ENCODE results near the gene ADGRF1.
"Not testable (repeated sequence)": the region's sequence is repeated elsewhere in the genome, so short reads cannot be mapped to it uniquely, and the experiment has no call there.

ADGRF1 gene

GRCh38 chr6:47061309-47062300 is 19.5 kb upstream of the ADGRF1 start:
- FAIRE-seq (no peak), DNase-seq (ENCODE audit: low spot score) (no peak)

DNA sequence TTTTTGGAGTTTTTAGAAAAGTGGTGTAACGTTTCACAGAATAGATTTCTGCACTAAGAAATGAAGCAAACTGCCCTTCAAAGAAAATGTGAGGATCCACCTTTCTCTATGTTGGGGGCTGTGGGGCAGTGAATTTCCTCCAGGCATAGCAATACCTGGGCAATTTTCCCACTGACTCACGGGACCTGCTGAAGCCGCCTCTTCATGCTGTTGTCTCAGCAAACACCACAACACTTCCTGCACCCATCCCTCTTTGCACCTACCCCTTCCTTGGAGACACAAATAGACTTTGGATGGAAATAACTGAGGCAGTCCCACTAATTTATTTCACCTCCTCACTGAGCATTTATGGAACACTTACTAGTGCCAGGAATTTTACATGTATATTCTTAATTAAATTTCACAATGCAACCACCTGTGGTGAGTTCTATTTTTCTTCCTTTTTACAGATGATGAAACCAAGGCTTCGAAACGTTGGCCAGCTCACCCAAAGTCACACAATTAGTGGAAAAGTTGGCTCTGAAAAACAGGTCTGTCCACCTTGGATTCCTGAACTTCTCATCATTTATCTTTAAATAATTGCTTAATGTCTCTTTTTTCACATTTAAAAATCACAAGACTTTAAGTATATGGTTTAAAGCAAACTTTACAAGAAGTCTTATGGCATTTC is 17.2 kb upstream of the ADGRF1 start:
- FAIRE-seq (no peak), DNase-seq (ENCODE audit: low spot score) (no peak)

- DNase-seq (ENCODE audit: low spot score) (peak; percentile 51), FAIRE-seq (peak; percentile 30)
Observed at GRCh38 chr6:47057830-47058540, 15.9 kb upstream of the ADGRF1 start.

DNA sequence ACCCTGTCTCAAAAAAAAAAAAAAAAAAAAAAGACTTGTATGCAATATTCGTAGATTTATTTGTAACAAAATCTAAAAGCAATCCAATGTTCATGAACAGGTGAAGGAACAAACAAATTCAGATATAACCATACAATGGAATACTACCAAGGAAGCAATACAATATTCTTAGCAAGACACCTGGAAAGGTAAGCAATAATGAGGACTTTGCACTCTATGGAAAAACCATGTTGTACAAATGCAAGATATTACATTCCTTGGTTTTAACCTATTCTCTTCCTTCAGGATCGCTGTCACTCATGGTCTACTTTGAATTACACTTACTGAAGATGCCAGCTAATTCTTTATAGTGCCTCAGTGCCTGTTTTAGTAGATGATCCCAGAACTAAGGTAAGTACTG is 14.7 kb upstream of the ADGRF1 start:
- DNase-seq (ENCODE audit: low spot score): no peak
- FAIRE-seq: no peak

DNA sequence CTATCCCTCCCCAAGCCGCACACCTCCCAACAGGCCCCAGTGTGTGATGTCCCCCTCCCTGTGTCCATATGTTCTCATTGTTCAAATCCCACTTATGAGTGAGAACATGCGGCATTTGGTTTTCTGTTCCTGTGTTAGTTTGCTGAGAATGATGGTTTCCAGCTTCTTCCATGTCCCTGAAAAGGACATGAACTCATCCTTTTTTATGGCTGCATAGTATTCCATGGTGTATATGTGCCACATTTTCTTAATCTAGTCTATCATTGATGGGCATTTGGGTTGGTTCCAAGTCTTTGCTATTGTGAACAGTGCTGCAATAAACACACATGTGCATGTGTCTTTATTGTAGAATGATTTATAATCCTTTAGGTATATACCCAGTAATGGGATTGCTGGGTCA is 12.2 kb upstream of the ADGRF1 start:
- not testable (repeated sequence) for DNase-seq (ENCODE audit: low spot score); FAIRE-seq

DNA sequence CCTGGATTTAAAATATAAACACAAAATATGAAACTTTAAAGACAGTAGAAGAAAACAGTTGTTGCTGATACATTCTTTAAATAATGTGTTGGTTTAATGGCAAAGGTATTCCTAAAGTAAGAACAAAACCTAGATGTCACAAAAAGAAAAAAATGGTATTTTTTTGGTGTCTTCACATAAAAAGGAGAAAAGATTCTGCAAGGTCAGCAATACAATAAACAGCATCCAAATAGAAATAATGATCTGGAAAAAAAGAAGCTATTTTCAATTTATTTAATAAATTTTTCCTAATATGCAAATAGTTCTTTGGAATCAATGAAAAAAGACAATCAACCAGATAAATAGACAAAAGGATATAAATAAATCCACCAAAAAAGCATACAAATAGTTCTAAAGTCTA is 6.5 kb upstream of the ADGRF1 start:
- DNase-seq (ENCODE audit: low spot score) (no peak), FAIRE-seq (no peak)

DNA sequence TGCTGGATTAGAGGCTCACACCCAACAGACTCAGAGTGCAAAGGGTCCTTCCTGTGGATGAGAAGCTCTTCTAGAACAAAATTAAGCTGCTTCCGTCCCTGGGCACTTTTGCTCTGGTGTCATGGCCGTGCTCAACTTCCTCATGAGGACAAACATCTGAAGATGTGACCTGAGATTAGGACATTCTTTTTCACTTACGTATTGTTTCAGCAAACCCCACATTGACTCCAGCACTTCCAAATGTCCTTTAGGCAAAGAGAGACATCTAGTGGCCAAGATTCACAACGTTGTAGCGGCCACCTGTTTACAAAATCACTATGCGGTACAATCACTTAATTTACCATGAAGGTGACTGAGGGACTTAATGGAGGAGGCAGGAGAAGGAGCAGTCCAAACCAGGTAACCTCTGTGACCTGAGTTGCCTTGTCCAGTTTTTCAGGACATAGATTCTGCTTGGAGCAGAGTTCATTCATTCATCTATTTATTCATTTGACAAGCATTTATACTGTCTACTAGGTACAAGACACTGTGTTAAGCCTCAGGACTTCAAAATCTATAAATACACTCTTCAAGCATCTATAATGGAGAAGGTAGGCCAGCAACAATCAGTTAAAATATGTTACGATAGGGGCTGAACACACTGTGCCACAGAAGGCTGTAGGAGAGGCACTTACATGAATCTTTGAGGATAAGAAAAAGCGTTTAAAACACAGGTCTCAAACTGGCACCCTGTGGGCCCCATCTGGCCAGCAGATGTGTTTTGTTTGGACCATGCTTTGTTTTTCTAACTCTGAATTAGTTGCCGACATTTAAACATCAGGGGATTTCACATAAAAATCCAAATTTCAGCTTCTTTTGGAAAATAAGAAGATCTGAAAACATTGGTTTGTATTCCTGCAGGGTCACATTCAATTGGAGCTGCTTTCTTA is 5.6 kb upstream of the ADGRF1 start:
- DNase-seq (ENCODE audit: low spot score) (peak; percentile 86), FAIRE-seq (peak; percentile 71)

DNA sequence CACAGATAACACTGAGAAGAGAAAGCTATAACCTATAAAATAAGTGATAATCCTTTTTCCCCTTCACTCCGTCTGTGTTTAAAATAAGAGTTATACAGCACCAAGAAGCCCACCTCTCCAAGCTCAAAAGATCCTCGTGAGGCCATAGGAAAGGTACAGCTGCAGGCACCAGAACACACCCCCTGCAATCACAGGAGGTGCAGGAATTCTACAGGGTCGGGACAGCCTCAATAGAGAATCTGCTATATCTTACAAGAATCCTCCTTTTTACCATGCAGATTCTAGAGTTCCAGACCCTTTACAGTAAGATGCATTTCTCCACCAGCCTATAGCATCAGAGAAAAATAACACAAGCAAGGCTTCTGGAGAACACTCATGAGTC is 5.0 kb upstream of the ADGRF1 start:
- DNase-seq (ENCODE audit: low spot score) (no peak), FAIRE-seq (no peak)

GRCh38 chr6:47044397-47044796 is 2.3 kb upstream of the ADGRF1 start:
- DNase-seq (ENCODE audit: low spot score): no peak
- no peak for FAIRE-seq

DNA sequence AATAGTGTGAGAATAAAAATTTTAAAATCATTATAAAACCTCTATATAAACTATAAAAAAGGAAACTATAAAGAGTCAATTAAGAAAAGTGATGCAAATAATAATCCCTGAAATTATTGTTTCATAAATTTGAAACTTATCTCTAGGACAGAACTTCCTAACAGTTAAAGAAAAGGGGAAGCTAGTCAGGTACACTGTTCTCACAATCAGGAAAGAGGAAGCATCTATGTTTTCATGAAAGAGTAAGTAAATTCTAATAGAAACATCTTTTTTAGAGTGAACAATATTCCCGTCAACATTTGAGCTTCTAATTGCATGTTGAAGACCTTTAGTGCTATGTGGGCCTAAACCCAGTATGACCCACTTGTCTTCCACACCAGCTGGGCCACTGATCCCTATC is 1.2 kb upstream of the ADGRF1 start:
- FAIRE-seq: no peak
- no peak for DNase-seq (ENCODE audit: low spot score)

GRCh38 chr6:47041741-47042140 is 391 bp downstream of the ADGRF1 start:
- DNase-seq (ENCODE audit: low spot score) (no peak), FAIRE-seq (no peak)

GRCh38 chr6:47034926-47035325 is 7.2 kb downstream of the ADGRF1 start:
- DNase-seq (ENCODE audit: low spot score) (peak; percentile 87), FAIRE-seq (peak; percentile 93)

- FAIRE-seq (no peak), DNase-seq (ENCODE audit: low spot score) (no peak)
Observed at GRCh38 chr6:47034421-47034820, 7.7 kb downstream of the ADGRF1 start.

DNA sequence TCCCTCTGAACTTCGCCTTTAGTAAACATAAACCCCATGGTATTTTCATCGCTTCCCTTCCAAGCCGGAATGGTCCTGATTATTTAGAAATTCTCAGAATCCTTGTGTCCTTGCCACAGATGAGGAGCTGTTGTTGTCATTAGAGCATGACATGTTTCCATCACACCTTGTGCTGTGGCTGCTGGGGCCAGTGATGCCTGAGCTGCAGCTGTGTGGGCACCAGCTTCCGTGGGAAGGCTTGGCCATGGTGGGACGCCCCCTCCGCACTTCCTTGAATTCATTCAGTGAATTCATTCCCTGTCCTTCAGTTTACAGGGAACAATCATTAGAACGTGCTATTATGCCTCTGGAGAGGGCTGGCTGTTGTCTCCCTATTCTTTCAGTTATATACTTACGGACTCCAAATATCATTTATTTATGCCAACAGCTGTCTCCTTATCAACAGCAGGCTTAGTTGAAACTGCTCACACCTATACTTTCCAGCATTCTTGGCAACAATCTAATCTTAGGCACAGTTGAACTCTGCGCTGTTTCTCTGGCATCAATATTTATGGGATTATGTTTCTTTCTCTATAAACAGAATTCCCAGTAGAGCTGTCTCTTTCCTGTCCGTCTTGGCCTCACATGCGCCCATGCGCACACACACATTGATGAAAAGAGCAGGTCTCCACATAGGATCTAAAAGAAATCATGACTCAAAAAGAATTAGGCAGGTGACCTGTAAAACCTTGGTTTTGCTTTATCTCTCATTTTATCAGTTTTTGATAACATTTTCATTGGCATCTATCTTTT is 9.0 kb downstream of the ADGRF1 start:
- DNase-seq (ENCODE audit: low spot score): no peak
- no peak for FAIRE-seq

DNA sequence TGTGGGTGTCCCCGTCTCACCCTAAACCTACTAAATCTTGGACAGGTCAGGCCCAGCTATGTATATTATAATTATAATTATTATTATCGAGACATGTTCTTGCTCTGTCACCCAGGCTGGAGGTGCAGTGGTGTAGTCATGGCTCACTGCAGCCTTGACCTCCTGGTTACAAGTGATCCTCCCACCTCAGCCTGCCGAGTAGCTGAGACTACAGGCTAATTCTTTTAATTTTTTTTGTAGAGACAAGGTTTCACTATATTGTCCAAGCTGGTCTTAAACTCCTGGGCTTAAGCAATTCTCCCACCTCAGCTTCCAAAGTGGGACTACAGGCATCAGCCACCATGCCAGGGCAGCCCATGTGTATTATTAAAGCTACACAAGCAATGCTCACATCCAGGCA is 10.5 kb downstream of the ADGRF1 start:
- FAIRE-seq (no peak), DNase-seq (ENCODE audit: low spot score) (no peak)

DNA sequence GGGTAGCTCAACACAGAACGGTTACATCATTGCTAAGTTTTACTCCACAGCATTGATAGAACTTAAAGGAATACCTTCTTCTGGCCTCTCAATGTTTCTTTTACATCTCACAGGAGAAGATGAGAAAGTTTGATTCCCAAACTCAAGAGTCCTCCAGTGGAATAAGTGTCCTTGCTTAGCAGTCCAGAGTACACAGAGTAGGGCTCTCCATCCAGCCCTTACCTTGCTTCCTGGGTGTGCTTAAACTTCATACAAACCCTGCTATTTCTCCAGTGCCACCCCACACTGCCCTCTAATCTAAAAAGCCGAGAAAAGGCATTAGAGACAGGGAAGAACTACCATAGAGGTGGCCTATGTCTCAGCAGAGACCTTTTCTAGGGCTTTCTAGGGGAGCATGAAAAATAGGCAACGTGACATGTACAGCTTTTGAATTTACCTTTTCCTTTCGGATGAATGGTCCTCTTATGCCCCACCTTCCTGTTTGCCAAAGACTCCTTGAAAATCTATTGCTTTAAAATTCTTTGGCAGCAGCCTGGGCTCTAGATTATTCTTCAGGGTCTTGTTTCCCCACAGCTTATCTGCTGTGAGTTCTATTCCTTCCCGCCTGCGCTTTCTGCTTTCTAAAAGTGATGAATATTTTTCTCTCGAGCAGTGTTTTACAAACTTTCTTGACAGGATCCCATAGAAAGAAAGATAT is 12.1 kb downstream of the ADGRF1 start:
- DNase-seq (ENCODE audit: low spot score) (no peak), FAIRE-seq (no peak)

- FAIRE-seq: no peak
- DNase-seq (ENCODE audit: low spot score): no peak
Observed at GRCh38 chr6:47028835-47029360, 13.2 kb downstream of the ADGRF1 start.

DNA sequence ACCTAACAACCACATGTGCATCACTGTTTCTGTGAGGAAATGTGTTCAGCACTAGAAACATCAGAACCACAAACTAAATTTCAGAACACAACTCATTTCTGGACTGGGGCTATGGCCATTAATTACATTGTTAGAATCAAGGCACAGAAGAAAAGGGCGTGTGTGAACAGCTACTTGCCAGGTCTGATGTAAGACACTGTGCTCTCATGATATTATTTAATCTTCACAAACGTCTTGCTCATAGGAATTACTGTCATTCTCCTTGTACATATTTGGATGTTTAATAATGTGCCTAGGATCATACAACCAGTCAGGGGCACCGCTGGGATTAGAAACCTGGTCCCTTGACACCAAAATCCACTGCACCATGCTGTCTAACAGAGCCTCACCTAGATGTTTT is 14.8 kb downstream of the ADGRF1 start:
- DNase-seq (ENCODE audit: low spot score): no peak
- no peak for FAIRE-seq

GRCh38 chr6:47026679-47027078 is 15.5 kb downstream of the ADGRF1 start:
- DNase-seq (ENCODE audit: low spot score): no peak
- FAIRE-seq: no peak
